K562 (cell line): ENCODE results near the gene HCRT. TPM values are rescaled to one million over a fixed set of nuclear protein-coding genes. Genes with fewer than 3 reads are reported as not detected.

ENCODE experiments used
- ATAC-seq: fragments of 200-7000 bp; cut with Tn5 transposase; 3 replicates; pipeline ENCODE4 v1.9.1; 2020; ENCODE audit warnings: moderate library complexity
- BruUV-seq: library from RNA; stranded (reverse); fragments of 400-500 nt; replicated peaks from 2 replicates; lab custom pipeline; 2021; lab: Mats Ljungman, UMichigan
- CTCF ChIA-PET: fragments of 300-600 bp; formaldehyde crosslinking; extraction: SDS; loops from one replicate; lab custom pipeline; 2021; ENCODE audit warnings: low intra/inter-chr PET ratio; lab: Yijun Ruan, JAX
- POLR2A ChIA-PET: fragments of 300-600, 350-650 bp; sonication (Branson Sonifier 250); formaldehyde crosslinking; extraction: SDS; loops from one replicate; lab custom pipeline; 2021; ENCODE audit warnings: antibody characterized with exemption, inconsistent platforms; lab: Yijun Ruan, JAX
- DNase-seq, 4 experiments: peaks; one replicate each; pipeline versions ENCODE4 v3.0.0 to v3.0.0-alpha.2; 2011 to 2018; ENCODE audit warnings: low spot score in 3 of 4, mixed read lengths in 3 of 4; ENCODE audit errors: extremely low read depth in 1 of 4
- FAIRE-seq: peaks from 2 replicates; lab custom pipeline; 2011; peaks lifted over from hg19 to GRCh38; lab: Jason Lieb, UNC
- H2AFZ ChIP-seq: 2 replicates; pipeline ENCODE4 v1.6.0; 2011; ENCODE audit warnings: low read depth, low read length, control low read depth, inconsistent platforms
- H3K27ac ChIP-seq: fragments of 200-600 bp; 3 replicates; pipeline ENCODE4 v1.8.0; 2011; ENCODE audit warnings: low read depth, mild to moderate bottlenecking, control low read depth, inconsistent platforms, low read length, moderate library complexity, mixed read lengths; ENCODE audit errors: extremely low read depth
- H3K27me3 ChIP-seq, 2 experiments: fragments of 300-600 bp in 1 of 2; 2 replicates in 1 of 2; 3 replicates in 1 of 2; pipeline versions ENCODE4 v1.6.0 to v1.8.0; 2011; ENCODE audit warnings: inconsistent platforms in 2 of 2, low read length in 2 of 2, mild to moderate bottlenecking in 1 of 2, mixed read lengths in 1 of 2, moderate library complexity in 1 of 2; ENCODE audit not compliant: control insufficient read depth in 2 of 2, insufficient read depth in 2 of 2
- H3K36me3 ChIP-seq: fragments of 300-600 bp; 3 replicates; pipeline ENCODE4 v1.8.0; 2011; ENCODE audit warnings: mild to moderate bottlenecking, low read length, inconsistent platforms; ENCODE audit not compliant: control insufficient read depth, insufficient read depth
- H3K4me1 ChIP-seq, 2 experiments: fragments of 200-600 bp in 1 of 2; replicated peaks in 1 of 2; 2 replicates in 1 of 2; 3 replicates in 1 of 2; pipeline versions ENCODE4 v1.5.1 to v1.8.0; 2011; ENCODE audit warnings: inconsistent platforms in 2 of 2, low read length in 2 of 2, mild to moderate bottlenecking in 1 of 2, mixed read lengths in 1 of 2, moderate library complexity in 1 of 2; ENCODE audit not compliant: control insufficient read depth in 2 of 2, insufficient read depth in 2 of 2
- H3K4me2 ChIP-seq: 2 replicates; pipeline ENCODE4 v1.6.1; 2011; ENCODE audit warnings: low read length, control low read depth, inconsistent platforms, mixed read lengths; ENCODE audit not compliant: insufficient read depth
- H3K4me3 ChIP-seq: fragments of 200-600 bp; sonication (generic), shearing (Covaris generic); 2 replicates; pipeline ENCODE4 v1.5.1; 2016; ENCODE audit warnings: control low read depth, inconsistent platforms
- H3K79me2 ChIP-seq: fragments of 200-600 bp; 3 replicates; pipeline ENCODE4 v1.8.0; 2011; ENCODE audit warnings: low read length, inconsistent platforms; ENCODE audit not compliant: control insufficient read depth, insufficient read depth
- H3K9ac ChIP-seq, 2 experiments: 2 replicates each; pipeline versions ENCODE4 v1.6.0 to v1.6.1; 2011; ENCODE audit warnings: low read depth in 2 of 2, low read length in 2 of 2, control low read depth in 1 of 2, inconsistent platforms in 1 of 2, mild to moderate bottlenecking in 1 of 2, mixed read lengths in 1 of 2; ENCODE audit not compliant: insufficient read depth in 1 of 2
- H3K9me1 ChIP-seq: one replicate; pipeline ENCODE4 v1.6.0; 2011; ENCODE audit warnings: inconsistent platforms, mild to moderate bottlenecking, low read length, moderate library complexity; ENCODE audit not compliant: control insufficient read depth, insufficient read depth
- H3K9me3 ChIP-seq: replicated peaks from 2 replicates; pipeline ENCODE4 v1.5.1; 2011; ENCODE audit warnings: low read depth, low read length, inconsistent platforms; ENCODE audit not compliant: control insufficient read depth, insufficient read depth
- H4K20me1 ChIP-seq: replicated peaks from 2 replicates; pipeline ENCODE4 v1.6.1; 2011; ENCODE audit warnings: low read length, inconsistent platforms, mixed read lengths; ENCODE audit not compliant: control insufficient read depth, insufficient read depth
- CCNT2 ChIP-seq: IDR thresholded peaks from 2 replicates; pipeline ENCODE4 v1.6.1; 2011; ENCODE audit warnings: borderline replicate concordance, low read depth, mild to moderate bottlenecking, moderate library complexity, mixed read lengths, low read length; ENCODE audit not compliant: insufficient read length; ENCODE audit errors: extremely low read depth
- CHAMP1 ChIP-seq: fragments of 450-650 bp; IDR thresholded peaks from 2 replicates; pipeline ENCODE4 v1.6.1; 2016; ENCODE audit warnings: mild to moderate bottlenecking
- RNF219 ChIP-seq: fragments of 250-450 bp; sonication (Bioruptor Pico); IDR thresholded peaks from 2 replicates; pipeline ENCODE4 v1.5.0; 2022; ENCODE audit warnings: mild to moderate bottlenecking
- ZBTB7A ChIP-seq: IDR thresholded peaks from 2 replicates; pipeline ENCODE4 v1.6.1; 2011; ENCODE audit warnings: low read depth, mild to moderate bottlenecking, low read length, moderate library complexity, borderline replicate concordance; ENCODE audit not compliant: control insufficient read depth
- WGBS: fragments of 100-300 bp; shearing (Covaris generic); methylation state at CpG from one replicate; pipeline ENCODE4 v1.1.6; 2016; ENCODE audit warnings: low coverage, mixed read lengths; ENCODE audit not compliant: insufficient coverage; ENCODE audit errors: missing lambda C conversion rate; 5-methylcytosine and 5-hydroxymethylcytosine counted together
- in situ Hi-C: fragments of 300-500 bp; cut with MboI; formaldehyde crosslinking; loops from 4 replicates; pipeline ENCODE4 v1.15.0; 2018; ENCODE audit warnings: inconsistent platforms, mixed read lengths
- intact Hi-C: fragments of 100-400 bp; cut with micrococcal nuclease; formaldehyde crosslinking; loops from 2 replicates; pipeline ENCODE4 v1.14.2; 2022
- polyA plus RNA-seq, 8 experiments: library from polyadenylated mRNA; depleted of rRNA in 4 of 8; stranded (reverse) in 5 of 8; unstranded in 3 of 8; fragments of >200 nt; fragmentation: Nextera tagmentation in 2 of 8; fragmentation: Illumina TruSeq in 1 of 8; extraction: Ambion mirVana in 2 of 8; extraction: Trizol in 1 of 8; gene quantifications; 2 replicates each; pipeline versions ENCODE4 v1.2.1 to v1.2.3, GENCODE V29; 2011 to 2014; ENCODE audit warnings: inconsistent platforms in 1 of 8, missing spikeins in 1 of 8
- total RNA-seq, 7 experiments: library from RNA; depleted of rRNA in 6 of 7; stranded (reverse); fragments of >200 nt in 6 of 7; fragmentation: Illumina TruSeq in 2 of 7; extraction: Trizol in 2 of 7; gene quantifications; 2 replicates each; pipeline versions ENCODE4 v1.2.1 to v1.2.3, GENCODE V29; 2011 to 2021; ENCODE audit warnings: low replicate concordance in 1 of 7

The HCRT gene
- total and polyA plus RNA-seq, 9 of the 15 experiments (the other 6 are each of a cell fraction or from before 2014, with no cell fraction given), result not detected

- no peak for FAIRE-seq
Observed at GRCh38 chr17:42165751-42166150, 19.5 kb downstream of the HCRT start.

More at GRCh38 chr17:42165751-42166150, 19.5 kb downstream of the HCRT start:
- H3K9me3 ChIP-seq, result no peaks in the 10 kb centered on the region
- ChIA-PET CTCF (no interaction called here), POLR2A (interaction anchor here (0.6 to 1.0 kb wide), 3 partner anchors 8 to 628 kb away, joined by 4 read pairs; no protein-coding TSS in a partner anchor)
- no peaks in the 10 kb centered on the region for H3K79me2 ChIP-seq
- no peaks in the 10 kb centered on the region; the same call in 1 of the 2 replicates for H4K20me1 ChIP-seq
- no peak overlapping the region for H3K4me2 ChIP-seq
- no peak for DNase-seq
- H3K9me1 ChIP-seq, result peaks cover 4% of the 10 kb centered on the region
- no peaks in the 10 kb centered on the region for H3K36me3 ChIP-seq
- 47% methylated on average over 6 of the region's 6 CpGs for WGBS
- intact Hi-C loops (no loop called here), in situ Hi-C loops (no loop called here)
- no peaks in the 10 kb centered on the region for H3K27me3 ChIP-seq
- peaks cover 7 to 29% of the 10 kb centered on the region in 2 experiments; a peak in 3 of 5 replicates for H3K4me1 ChIP-seq
- ATAC-seq, result no peak
- TF ChIP-seq CCNT2 (no peak), RNF219 (CRISPR knock-in tag) (no peak), ZBTB7A (no peak), CHAMP1 (no peak)
- no peak overlapping the region for H3K27ac ChIP-seq
- BruUV-seq, result no TSS peak
- no peak overlapping the region for H2AFZ ChIP-seq
- no peak overlapping the region for H3K9ac ChIP-seq
- no peak overlapping the region for H3K4me3 ChIP-seq
